Ishikawa (cell line): Measurements from ENCODE around the gene GPR39.

Experiments used
- EGR1 ChIP-seq: IDR thresholded peaks from 2 replicates; pipeline ENCODE4 v1.6.1; 2012
- EP300 ChIP-seq: IDR thresholded peaks from 2 replicates; pipeline ENCODE4 v1.6.1; 2012; ENCODE audit warnings: borderline replicate concordance
- TEAD4 ChIP-seq: IDR thresholded peaks from 2 replicates; pipeline ENCODE4 v1.6.1; 2012
- YY1 ChIP-seq: IDR thresholded peaks from 2 replicates; pipeline ENCODE4 v1.6.1; 2012; ENCODE audit warnings: low read depth
- ZBTB7A ChIP-seq: IDR thresholded peaks from 2 replicates; pipeline ENCODE4 v1.6.1; 2012; ENCODE audit warnings: low read depth

- TF ChIP-seq EGR1 (no peak), ZBTB7A (no peak), YY1 (no peak), EP300 (no peak), TEAD4 (no peak)
Measured at GRCh38 chr2:132584976-132585817, 168.6 kb downstream of the GPR39 start.
